Hepatic stellate cell (primary cell): ENCODE data around the gene VSIG2.

Experiments used
- DNase-seq: peaks from one replicate; pipeline ENCODE4 v3.0.0; 2011; ENCODE audit warnings: low spot score

The VSIG2 gene

DNA sequence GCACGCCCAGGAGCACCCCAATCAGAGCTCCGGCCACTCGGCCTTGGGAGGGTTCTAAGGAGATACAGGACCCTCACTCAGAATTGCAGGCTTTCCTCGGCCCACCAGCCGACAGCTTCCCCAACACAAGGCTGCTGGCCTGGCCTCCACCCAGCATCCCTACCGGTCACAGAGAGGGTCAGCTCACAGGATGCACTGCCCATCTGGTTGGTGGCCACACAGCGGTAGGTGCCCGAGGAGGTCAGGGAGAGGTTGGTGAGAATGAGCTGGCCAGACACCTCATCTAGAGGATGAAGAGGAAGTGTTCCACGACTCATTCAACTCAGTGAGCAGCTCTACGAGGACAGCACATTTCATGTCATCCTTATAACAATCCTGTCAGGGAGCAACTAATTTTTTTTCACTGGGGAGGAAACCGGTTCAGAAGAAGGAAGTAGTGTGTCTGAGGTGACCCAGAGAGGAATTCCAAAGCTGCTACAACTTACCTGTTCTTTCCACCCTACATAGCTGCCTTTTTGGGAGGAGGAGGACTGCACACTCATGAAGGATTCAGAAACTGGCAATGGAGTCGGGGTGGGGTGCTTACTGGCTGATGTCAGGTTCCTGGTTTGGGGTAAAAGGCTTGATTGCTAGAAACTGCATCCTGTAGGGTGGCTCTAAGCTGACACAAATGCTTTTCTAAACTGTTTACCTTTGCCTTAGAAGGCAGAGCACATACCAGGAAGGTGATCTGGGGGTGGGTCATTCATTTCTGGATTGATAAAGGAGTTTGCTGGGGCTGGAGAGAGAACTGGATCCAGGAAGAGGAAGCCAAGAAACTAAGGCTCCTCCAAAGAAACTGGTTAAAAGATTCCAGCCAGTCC, 3.3 kb downstream of the VSIG2 start:
- DNase-seq: no peak

DNA sequence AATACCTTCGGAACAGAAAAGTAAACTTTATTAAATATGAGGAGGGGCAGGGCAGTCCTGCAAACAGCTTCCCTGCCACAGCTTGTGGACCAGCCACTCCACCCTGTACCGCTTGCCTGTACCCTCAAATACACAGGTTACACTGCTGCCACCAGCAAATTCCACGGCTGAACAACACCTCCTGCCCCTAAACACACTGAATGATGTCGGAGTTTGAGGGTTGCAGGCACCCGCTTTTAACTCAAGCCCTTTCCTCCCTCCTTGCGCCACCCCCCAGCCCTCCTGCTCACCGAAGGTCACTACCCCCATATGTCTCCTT, 4.0 kb downstream of the VSIG2 start:
- DNase-seq: no peak

DNA sequence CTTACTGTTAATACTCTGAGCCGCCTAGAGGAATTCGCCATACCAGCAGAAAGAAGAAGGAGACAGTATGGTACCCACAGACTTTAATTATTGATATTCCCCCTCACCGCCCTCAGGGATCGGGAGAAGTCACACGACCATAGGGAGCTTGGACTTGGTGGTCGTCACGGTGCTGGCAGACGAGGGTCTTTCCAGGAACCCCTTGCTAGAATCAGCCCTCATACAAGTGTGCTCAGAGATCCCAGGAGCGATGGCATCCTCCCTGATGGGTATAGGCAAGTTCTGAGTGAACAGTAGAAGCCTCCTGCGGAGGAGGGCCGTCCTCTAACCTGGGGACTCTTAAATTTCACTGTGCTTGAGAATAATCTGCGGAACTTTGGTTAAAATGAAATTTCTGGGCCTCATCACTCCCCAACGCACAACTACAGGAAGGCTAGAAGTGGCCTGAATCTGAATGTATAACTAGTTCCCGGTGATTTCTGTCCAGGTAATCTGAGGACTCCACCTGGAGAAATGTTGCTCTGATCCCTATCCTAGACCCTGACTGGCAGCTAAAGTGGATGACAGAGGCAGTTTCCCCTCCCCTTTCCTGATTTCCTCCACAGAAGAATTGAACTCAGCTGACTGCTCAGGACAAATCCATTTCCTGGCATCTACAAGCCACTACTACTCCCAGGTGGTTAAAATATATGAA, 4.5 kb downstream of the VSIG2 start:
- DNase-seq: no peak

DNA sequence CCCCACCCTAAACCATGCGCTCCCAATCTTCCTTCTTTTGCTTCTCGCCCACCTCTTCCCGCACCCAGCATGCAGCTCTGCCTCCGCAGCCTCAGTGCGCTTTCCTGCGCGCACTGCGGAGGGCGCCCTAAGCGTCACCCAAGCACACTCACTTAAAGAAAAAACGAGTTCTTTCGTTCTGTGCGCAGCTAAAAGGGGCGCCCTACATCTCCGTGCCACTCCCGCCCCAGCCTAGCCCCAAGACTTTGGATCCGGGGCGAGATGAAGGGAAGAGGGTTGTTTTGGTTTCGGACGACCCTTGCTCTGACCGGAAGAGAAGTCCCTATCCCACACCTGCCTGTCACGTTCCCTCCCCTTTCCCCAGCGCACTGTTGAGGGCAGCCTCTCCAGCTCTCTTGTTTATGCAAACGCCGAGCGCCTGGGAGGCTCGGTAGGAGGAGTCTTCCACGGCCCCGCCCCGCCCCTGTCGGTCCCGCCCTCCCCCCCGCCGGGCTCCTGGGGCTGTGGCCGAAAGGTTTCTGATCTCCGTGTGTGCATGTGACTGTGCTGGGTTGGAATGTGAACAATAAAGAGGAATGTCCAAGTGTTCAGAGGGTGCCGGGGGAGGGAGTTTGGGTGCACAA, 5.3 kb downstream of the VSIG2 start:
- DNase-seq: peak; percentile 96

DNA sequence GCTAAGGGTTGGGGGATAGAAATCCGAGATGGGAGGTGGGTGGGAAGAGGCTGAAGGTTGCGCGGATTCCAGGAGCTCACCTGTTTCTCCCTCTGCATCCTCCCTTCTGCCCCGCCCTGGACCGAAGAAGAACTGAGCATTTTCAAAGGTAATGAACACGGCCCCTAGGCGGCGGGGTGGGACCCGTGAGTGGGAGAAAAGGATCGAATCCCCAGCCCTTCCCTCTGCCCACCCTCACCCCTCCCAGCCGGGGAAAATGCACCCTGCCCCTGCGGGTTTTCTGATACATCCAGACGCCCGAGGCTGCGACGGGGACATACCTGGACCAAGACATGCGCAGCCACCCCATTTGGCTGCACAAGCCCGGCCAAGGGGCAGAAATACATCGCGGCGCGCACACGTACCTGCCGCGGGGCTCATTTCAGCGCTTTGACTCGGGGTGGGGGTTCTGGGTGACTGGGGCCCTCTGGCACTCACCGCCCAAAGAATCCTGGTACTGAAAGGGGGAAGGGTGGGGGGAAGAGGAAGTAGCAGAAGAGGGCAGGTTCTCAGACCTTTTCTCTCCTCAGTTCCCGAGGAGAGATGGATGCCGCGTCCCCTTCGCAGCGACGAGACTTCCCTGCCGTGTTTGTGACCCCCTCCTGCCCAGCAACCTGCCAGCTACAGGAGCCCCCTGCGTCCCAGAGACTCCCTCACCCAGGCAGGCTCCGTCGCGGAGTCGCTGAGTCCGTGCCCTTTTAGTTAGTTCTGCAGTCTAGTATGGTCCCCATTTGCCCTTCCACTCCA, 6.0 kb downstream of the VSIG2 start:
- no peak for DNase-seq

DNA sequence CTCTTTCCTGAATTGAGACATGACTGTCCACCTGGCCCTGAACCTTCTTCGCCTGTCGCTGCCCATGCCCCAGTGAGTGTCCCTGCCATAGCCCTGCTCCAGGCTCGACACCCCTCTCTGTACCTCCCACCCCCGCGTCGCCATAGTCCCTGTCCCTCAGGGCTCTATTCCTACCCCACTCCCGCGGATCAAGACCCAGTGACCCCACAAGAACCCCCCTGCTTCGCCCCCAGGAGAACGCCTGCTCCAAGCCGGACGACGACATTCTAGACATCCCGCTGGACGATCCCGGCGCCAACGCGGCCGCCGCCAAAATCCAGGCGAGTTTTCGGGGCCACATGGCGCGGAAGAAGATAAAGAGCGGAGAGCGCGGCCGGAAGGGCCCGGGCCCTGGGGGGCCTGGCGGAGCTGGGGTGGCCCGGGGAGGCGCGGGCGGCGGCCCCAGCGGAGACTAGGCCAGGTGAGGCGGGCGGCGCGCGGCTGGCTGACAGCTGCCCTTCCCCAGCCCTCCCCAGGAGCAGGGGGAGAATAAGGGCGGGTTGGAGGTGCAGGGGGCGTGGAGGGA, 6.7 kb downstream of the VSIG2 start:
- DNase-seq: no peak

DNA sequence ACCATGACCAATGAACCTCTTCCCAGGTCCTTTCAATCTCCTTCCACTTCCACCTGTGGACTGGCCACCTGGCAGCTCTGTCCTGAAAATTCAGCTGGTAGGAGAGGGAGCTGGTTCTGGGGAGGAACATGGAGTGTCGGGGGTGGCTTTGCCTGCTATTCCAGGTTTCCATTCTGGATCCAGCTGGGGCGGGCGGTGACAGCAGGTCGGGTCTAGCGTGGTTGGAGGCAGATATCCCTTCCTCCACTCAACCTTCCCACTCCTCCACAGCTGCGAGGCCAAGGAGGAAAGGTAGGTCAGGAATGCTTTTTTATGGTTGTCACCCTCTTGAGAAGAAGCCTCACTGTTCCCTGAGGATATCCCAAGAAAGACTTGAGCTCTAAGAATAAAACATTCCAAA, 9.0 kb downstream of the VSIG2 start:
- no peak for DNase-seq

DNA sequence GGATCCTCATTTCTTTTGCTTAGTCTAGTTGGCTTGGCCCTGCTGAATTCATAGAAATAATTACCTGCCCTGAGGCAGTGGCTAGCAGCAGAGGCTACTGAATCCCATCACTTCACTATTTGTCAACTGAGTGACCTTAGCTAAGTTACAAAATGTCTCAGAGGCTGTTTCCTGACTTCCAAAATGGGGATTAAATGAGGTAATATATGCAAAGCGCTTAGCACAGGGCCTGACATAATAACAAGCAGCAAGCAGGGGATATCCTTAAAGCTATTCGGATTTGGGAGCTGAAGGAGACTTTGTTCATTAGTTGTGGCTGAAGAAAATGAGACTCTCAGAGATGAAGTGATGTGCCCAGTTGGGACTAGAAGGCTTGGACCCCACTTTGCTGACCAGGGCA, 9.5 kb downstream of the VSIG2 start:
- no peak for DNase-seq

DNA sequence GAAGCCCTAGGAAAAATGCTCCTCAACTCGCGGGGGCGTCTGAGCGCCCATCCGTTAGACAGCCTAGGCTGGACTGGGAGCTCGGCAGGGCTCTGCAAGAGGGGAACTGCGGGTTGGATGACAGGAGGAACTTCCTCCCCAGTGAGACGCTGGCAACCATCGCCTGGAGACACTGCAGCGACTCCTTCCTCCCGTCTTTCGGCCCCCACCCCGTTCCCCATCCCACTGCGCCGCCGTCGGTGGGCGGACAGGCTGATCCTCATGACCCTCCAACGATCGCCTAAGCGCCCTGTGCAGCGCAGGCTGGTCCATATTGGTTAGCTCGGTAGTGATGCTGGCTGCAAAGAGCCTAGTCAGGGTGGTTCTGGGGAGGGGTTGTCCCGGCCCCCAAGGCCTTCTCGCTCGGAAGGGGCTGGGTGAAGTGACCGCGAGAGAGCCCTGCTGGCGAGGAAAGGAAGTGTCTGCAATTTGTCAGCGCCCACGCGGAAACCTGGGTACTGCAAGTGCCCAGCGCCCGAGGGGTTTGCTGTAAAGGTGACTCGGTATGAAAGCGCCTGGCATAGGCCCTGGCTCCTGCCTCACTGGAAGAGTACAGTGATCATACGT, 11.7 kb downstream of the VSIG2 start:
- DNase-seq: no peak

DNA sequence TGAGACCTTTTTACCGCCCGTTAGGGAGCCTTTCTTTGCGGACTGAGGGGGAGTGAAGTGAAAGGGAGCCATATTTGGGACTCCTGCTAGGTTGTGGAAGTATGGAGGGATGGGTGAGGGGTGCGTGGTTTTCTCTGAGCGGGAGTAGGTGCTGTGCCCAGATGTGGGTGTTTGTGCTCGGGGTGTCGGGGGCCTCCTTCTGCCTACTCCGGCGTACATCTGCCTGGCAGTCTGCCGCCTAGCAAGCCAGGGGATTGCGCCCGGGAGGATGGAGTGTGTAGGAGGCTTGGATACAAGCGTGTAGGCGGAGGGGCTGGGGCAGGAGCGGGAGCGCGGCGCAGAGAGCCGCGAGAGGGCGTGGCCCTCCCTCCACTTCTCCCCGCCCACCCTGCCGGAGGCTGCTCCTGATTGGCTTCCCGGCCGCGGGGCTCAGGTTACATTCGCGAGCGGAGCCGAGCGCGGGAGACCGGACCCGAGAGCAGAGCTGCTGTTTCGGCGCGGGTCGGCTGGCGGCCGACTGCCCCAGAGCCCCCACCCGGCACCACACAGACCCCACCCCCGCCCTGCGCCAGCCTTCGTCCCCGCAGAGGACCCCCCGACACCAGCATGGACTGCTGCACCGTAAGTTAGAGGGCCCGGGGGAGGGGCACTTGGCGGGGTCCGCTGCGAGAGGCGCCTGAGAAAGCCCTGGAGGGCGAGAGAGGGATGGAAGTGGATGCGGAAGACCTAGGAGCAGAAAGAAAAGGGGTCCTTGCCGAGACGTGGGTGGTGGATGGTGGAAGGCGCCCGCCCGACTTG, 12.4 kb downstream of the VSIG2 start, which contains the start of gene NRGN:
Gene NRGN (plus strand): TSS at position 464 of the 798 bp plus-strand sequence. CDS start 143 bp downstream, at position 607.
- peak; percentile 98 for DNase-seq

DNA sequence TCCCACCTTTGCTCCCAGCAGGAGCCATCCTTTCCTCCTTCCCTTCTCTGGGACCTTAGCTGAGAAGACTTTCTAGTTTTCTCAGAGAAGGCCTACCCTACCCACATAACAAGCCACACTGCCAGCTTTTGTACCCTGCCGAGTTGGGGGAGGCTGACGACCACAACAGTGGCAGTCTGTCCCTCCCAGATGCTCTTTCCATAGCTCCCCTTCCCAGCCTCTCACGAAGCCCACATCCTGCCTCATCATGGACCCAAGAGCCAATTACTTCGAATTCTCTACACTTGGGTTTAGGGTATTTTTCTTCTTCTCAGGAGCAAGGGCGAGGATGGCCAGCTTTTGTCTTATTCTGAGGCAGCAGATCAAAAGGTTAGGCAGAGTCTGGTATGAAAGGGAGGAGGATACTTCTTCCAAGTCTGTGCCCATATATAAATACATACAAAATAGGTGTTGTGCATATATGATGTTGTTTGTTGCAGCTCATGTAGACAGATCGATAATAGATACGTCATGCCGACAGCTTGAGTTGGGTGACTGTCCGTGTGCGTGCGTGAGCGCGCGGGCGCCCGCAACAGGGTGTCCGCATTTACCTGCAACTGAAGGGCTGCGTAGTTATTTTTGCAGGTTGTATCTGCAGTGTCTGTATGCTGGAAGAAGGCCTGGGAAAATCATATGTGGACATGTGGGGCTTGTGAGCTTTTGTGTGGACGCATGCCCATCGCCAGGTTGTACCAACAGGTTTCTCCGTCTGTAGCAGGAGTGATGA, 13.2 kb downstream of the VSIG2 start:
- no peak for DNase-seq

DNA sequence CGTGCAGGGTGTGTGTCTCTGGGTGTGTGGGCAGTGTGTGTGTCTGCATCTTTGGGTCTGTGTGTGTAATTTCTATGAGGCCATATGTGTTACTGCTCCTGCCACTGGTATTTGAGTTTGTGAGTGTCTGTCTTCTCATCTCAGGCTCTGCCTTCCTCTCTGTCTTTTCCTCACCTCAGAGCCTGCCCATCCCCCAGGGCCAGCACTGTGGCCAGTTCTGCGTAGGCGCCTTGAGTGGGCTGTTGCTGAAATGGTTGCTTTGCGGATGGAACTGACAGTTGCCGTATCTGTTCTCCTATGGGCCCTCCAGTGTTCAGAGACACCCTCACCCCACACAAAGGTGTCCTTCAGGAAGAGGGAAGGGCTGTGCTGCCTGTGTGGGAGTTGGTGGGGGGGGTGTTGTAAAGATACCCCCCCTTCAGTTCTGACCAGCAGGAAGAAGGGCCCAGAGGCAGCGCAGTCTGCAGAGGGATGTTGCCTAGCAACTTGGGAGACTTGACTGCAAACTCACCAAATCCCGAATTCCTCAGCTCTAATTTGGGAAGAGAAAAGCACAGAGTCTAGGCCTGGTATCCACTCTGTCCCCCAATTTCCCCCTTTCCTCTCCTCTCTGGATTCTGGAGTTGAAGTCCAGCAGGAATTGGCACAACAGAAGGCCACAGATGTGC, 14.3 kb downstream of the VSIG2 start:
- no peak for DNase-seq

DNA sequence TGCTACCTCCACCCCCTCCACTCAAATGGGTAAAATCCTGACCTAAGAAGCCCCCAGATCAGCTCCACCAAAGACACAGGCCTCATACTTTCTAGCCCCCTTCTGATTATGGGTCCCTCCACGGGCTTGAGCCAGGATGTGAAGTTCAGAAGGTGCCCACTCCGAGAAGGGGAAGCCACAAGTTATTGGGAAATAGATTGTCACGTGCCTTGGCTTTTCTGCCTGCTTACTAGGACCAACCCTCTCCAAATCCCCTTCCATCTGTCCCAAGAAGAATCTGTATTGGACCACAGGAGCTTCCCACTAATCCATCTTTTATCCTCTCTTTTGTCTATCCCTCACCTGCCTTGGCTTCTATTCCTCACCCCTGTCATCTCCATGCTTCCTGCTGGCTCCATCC, 15.3 kb downstream of the VSIG2 start:
- no peak for DNase-seq

DNA sequence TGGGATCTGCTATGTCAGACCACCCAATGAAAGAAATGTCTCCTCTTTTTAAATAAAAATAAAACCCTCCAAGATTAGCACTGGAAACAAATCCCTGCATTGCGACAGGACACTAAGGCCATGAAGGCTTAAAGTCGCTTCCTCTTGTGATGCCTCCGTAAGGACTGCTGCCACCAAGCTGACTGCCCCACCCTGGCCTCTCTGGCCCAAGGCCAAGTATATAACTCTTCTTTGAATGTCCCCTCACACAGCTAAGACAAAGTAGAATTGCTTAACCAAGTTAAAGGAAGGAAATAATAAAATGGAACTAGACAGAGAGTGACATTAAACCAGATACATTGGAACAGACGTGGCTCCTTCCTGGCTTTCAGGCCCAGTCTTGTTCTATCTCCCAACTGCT, 19.8 kb downstream of the VSIG2 start:
- no peak for DNase-seq

DNA sequence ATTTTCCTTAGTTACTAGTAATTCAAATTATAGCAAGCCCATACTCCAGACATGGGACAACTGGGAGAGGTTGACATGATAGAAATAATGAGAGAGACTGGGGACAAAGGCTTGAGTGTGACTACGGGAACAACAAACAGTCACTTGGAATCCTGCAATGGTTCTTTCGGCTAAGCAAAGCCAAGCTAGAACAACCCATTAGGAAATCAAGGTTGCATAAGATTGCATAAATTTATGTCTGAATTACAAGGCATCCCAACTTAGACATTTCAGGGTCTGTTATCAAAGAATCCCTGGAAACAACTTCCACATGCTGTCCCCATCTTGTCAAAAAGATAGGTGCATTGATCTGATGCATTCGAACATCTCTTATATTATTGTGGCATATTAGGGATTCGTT, 22.5 kb downstream of the VSIG2 start:
- no peak for DNase-seq

DNA sequence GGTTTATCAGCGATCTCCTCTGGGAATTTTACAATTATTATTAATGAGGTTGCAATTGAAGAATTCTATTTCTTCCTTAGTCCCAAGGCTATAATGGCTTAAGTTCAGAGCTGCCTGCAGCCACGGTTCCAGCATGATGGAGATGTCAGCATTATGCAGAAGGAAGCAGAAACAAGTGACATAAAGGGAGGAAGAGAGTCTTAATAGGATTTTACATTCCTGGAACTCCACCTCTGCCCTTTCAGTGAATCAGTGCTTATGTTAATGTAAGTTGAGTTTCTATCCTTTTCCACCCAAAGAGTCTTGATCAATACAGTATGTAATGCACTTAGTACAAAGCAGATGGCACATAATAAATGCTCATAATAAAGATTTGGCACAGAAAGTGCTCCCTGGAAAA, 23.9 kb downstream of the VSIG2 start:
- DNase-seq: no peak

DNA sequence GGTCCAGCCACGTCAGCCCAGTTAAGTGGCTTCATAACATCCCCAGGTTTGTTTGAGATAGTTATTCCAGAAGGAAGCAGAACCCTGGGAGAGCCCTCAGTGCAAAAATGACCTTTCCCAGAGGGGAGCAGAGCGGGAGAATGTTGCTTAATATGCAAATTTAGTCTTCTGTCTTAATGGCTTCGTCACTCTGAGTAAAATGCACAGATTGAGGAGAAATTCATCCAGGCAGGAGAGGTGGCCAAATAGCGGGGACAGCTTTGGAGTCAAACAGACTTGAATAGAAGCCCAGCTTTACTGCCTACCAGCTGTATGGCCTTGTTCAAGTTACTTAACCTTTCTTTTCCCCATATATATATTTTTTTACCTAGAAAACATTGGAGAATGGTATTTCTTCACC, 24.6 kb downstream of the VSIG2 start:
- no peak for DNase-seq

DNA sequence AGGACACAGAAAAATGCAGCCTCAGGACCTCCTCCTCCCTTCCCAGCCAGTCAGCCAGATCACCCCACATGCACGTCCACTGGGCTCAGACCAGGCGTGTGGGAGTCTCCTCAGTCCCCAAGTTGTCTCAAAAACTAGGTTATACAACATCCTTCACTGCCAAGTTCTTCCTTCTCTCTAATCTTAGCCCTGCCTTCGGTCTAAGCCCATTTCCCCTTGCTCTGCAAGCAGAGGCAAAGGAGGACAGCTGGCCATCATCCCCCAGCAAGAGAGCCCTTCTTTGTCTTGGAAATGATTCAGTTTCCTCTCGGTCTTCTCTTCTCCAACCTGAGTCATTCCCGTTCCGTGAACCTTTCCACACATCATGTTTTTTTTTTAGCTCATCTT, 26.3 kb downstream of the VSIG2 start:
- peak; percentile 64 for DNase-seq

DNA sequence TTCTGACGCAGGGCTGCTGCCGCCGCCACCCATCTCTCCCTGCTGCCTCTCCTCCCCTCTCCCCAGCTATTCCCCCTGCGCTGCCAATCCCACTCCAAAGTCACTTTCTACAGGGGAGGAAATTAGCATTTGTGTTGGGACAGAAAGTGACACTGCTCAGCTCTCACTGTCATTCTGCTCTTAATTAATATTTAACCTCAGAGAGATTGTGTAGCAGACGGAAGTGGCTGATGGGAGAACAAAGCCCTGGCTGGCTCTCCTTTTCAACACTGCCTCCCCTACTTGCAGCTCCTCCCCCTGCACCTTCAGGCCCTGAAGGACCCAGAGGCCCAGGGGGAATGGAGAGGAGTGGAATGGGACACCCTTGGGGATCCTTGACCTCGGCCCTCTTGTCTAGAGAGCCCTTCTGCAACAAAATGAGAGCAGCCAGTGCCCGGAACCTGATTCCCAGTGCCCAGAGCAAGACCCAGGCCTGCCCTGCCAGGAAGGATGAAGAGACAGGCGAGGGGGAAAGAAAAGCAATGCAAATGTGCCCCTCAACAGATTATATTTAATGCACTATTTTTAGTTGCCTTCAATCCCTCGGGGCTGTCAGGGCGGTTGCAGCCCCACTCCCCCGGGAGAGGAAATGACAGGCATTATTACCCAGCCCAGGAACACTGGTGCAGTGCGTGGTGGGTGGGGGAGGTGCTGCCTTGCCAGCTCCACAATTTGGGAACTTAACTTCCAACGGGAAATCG, 26.9 kb downstream of the VSIG2 start:
- no peak for DNase-seq
